Activated CD8-positive, alpha-beta memory T cell treated with anti-CD3 and anti-CD28 coated beads for 4 hours (primary cell): ENCODE measurements around the gene CDK1.
A peak's percentile ranks its signal among the peaks of the same experiment; 100 is the strongest.

Experiments used
- DNase-seq, 2 donors: peaks; one replicate each; pipeline ENCODE4 v3.0.0-alpha.2; 2020; ENCODE audit warnings: low read depth in 2 of 2

CDK1 gene

GRCh38 chr10:60778214-60778970 lies at the start of gene CDK1:
Gene CDK1 (plus strand): TSS chr10:60778478. CDS start chr10:60780166, 1,688 bp downstream.
- peak; percentile 86 to 89 for DNase-seq

GRCh38 chr10:60729106-60729505 lies 49.2 kb upstream of the CDK1 start:
- no peak for DNase-seq

DNA sequence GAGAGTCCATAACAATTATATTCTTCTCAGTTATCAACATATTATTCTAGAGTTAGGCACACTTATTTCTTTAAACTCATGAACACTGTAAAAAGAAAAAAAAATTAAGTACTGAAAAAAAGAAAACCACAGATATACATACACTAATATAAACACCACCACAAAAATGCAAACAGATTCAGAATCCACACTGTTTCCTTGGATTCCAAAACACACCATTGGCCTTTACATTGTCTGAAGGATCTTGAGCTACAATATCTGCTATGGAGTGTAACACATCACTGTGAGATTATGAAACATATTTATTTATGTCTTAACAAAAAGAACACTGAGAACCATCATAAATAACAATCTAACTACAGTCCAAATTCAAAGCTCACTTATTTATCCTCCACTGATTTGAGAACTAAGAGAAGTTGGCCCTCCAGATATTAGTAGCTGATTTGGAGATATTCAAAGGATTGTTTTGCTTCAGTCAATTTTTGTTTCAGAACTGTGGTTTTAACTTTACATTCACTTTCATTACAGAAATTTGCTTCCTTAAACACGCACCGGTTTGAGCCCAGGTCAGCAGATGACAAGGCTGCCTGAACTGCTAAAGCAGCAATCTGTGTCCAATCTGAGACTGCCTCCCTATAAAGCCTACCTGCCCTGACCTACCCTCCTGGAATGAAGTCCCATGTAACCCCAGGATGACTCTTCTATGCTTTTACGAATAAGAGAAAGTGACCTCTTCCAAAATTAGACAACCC lies 47.0 kb upstream of the CDK1 start:
- no peak for DNase-seq

GRCh38 chr10:60732198-60732806 lies 46.0 kb upstream of the CDK1 start:
- no peak for DNase-seq

DNA sequence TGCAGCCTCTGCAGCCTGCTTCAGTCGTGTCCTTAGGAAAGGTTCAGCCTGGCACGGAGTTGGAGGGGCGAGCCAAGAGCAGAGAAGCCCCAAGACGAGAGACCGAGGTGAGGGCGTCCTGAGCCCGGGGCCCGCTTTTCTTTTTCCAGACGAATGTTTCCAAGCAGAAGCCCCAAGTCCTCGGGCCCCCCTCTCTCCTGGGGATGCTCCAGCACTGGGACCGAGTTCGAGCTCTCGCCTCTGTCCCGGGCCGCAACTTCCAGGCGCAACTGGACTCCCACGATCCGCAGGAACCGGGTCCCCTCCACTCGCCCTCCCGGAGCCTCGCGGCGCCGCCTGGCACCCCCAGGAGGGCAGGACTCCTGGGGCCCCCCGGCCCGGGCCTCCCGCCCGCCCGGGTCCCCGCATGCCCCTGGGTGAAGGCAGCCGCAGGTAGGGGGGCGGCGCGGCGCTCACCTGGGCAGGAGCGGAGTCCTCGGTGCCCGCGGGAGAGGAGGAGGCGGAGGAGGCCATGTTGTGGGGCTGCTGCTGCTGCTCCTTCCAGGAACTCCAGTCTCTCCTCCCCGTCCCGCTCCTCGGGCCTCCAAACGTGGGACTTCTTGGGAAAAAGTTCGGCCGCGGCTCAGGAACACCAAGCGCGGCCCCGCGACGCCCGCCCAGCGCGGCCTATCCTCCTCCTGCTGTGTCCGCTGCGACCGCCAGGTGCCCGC lies 45.3 kb upstream of the CDK1 start:
- no peak for DNase-seq

DNA sequence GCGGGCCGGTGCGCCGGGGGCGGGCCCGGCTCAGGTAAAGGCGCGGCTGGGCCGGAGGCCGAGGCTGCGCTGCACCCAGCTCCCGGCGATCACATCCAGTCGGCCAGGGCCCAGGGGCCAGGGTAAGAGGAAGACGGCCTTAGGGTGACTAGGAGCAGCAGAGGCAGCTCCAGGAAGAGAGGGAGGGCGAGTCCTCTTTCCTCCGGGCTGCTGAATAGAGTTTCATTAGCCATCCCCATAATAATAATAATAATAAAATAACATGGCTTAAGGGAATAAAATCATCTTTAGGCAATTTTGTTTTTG lies 44.8 kb upstream of the CDK1 start:
- DNase-seq, result no peak

- DNase-seq, result no peak
Measured at GRCh38 chr10:60733826-60734225, 44.5 kb upstream of the CDK1 start.

DNA sequence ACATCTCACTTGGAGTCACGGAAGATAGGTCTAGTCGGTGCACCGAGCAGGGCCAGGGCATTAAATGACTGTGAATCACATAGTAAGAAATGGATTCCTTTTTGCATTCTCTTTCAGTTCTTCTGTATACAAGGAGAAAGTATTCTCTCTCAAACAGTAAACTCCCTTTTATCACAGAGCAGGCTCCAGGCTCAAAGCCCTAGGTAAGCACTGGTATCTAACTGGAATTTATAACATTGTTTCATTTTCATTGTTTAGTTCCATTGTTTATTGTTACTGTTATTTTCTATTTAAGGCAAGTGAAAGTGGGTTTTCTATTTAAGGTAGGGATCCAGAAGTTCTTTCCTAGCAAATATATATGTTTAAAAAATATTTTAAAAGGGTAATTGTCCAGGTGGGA lies 44.1 kb upstream of the CDK1 start:
- no peak for DNase-seq

DNA sequence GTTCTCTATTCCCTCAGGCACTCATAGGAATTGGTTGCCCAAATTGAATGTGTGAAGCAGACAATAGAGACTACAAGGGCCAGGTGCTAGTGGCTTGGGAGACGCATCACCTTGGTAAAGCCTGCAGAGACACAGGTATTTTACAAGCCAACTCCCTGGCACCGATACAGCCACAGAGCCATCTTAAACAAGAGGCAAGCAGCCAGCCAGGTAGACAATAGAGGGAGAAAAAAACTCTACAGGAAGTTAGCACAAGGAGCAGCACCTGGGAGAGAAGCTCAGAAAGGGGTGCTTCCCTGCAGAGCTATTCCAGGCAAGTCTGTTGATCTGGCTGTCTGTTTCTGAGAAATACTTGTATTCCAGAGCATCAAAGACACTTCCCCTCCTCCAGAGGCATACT lies 43.0 kb upstream of the CDK1 start:
- no peak for DNase-seq

DNA sequence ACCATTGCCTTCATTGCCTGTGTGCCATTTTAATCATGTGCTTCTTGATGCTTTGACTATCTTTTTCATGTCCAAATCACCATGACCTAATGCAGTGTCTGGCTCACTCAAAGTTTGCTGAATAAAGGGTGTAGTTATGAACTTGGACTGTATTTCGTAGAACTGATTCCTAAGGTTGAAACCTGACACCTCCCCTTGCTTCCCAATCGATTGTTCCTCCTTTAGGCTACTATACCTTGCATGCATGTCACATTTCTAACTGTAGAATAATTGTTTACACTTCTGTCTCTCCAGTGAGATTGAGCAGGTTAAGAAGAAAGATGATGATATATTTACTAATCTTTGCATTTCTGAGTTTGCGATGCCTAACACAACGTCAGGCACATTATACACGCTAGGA lies 41.0 kb upstream of the CDK1 start:
- no peak for DNase-seq

GRCh38 chr10:60739558-60739957 lies 38.7 kb upstream of the CDK1 start:
- DNase-seq, result no peak

DNA sequence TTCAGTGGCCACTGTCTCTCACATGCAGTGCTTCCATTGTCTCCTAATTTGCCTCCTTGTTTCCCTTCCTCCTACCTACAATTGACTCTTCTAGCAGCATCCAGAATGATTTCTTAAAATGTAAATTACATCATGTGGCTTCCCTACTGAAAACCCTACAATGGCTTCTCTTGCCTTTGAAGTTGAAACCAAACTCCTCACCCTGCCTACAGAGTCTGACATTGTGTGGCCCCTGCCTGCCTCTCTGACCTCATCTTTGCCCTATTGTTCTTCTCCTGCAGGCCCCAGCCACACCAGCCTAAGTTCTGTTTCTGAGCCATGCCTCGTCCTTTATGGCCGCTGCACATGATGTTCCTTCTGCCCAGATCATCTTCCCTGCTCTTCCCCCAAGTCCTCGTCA lies 35.8 kb upstream of the CDK1 start:
- no peak for DNase-seq

DNA sequence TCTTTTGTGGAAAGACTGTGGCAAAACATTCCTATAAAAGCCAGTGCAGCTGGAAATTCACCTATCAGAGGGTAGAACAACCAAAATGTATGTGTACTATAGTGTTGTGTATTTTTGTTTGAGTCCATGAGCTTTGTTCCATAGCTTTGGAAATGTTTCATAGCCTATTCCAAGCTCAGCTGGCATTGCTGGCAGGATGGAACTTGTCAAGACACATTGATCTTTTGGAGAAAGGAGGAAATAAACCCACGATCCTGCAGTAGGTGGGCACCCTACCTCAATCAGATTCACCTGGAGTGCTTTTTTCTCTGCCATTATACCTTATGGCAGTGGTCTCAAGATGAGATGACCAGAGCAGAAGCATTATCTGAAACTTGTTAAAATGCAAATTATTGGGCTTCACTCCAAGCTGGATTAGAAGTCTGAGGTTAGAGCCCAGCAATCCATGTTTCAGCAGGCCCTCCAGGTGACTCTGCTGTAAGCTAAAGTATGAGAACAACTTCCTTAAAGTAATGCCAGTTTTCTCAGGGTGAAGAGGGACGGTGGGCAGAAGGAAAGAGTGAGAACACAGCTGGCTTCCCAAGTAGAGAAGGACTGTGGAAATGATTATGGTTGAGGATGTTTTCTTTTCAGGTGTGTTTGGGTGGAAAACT lies 30.3 kb upstream of the CDK1 start:
- no peak for DNase-seq

- no peak for DNase-seq
Measured at GRCh38 chr10:60753152-60753551, 25.1 kb upstream of the CDK1 start.

DNA sequence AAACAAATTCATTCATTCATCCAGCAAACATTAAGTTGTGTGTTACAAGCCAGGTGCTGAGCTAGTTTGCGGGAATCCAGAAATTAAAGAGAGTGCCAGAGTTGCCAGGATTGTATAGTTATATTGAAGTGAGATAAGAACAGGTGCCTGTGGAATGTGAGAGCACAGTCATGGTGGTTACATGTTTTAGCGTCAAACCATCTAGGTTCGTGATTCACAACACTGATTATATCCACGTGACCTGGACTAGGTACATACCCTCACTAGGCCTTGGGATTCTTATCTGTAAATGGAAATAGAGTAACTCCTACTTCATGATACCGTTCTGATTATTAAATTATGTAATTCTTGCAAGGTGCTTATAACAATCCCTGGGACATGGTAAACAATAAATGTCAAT lies 24.5 kb upstream of the CDK1 start:
- DNase-seq, result no peak

DNA sequence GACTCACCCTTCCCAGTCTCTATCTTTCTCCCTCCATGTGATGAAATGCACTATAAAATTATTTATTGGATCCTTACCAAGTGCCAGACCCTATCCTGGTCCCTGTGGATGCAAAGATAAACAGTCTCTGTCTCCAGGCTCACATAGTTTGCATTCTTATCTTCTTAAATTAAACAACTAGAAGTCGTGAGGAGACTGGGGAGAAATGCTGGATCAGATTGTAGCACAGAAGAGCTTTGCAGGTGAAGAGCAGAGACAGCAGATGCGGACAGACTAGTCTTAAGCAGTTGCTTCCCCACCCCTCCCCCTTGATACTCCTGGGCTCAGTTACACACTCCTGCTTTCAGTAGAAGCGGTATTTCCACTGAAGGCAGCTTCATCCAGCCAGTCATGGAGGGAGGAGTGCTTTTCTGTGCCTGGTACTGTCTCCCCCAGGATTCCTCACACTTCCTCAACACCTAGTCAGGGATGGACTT lies 20.8 kb upstream of the CDK1 start:
- no peak for DNase-seq

DNA sequence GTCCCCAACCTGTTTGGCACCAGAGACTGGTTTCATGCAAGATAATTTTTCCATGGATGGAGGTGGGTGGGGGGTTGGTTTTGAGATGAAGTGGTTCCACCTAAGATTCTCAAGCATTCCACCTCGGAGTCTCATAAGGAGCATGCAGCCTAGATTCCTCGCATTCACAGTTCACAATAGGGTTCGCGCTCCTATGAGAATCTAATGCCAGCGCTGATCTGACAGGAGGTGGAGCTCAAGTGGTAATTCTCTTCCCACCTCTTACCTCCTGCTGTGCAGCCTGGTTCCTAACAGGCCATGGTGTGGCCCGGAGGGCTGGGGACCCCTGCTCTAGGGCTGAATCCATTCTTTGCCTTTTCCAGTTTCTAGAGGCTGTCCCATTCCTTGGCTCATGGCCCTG lies 19.1 kb upstream of the CDK1 start:
- DNase-seq, result no peak

GRCh38 chr10:60760711-60761210 lies 17.5 kb upstream of the CDK1 start:
- DNase-seq, result no peak

DNA sequence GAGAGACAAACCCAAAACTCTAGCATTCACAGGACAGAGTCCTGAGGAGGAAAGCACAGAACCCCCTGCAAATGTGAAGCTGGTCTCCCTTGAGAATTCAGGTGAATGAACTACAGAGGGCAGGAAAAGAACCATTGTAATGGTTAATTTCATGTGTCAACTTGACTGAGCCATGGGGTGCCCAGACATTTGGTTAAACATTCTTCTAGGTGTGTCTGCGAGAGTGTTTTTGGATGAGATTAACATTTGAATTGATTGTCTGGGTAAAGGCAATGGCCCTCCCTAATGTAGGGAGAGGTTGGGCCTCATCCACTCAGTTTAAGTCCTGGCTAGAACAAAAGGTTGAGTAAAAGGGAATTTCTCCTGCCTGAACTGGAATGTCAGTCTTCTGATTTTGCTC lies 15.7 kb upstream of the CDK1 start:
- DNase-seq, result no peak

GRCh38 chr10:60767424-60767823 lies 10.9 kb upstream of the CDK1 start:
- no peak for DNase-seq

GRCh38 chr10:60769406-60769805 lies 8.9 kb upstream of the CDK1 start:
- no peak for DNase-seq
